Trophoblast cell (in vitro differentiated cells and primary cell): ENCODE measurements around the gene SOBP.

Experiments used
- DNase-seq, 2 donors: peaks; one replicate each; pipeline ENCODE4 v3.0.0-alpha.2; 2016
- H2AFZ ChIP-seq: 2 replicates; pipeline ENCODE4 v1.6.1; 2013; ENCODE audit warnings: low read length, moderate library complexity, mild to moderate bottlenecking; ENCODE audit not compliant: insufficient read depth, poor library complexity
- H2AK5ac ChIP-seq: 2 replicates; pipeline ENCODE4 v1.6.1; 2013; ENCODE audit warnings: mild to moderate bottlenecking, low read length
- H2BK120ac ChIP-seq: 2 replicates; pipeline ENCODE4 v1.6.1; 2013; ENCODE audit warnings: low read length, mild to moderate bottlenecking, moderate library complexity; ENCODE audit not compliant: insufficient read depth, poor library complexity
- H2BK12ac ChIP-seq: 2 replicates; pipeline ENCODE4 v1.6.1; 2013; ENCODE audit warnings: mild to moderate bottlenecking, low read length, moderate library complexity
- H2BK5ac ChIP-seq: 2 replicates; pipeline ENCODE4 v1.6.1; 2013; ENCODE audit warnings: low read length, low read depth, moderate library complexity, mild to moderate bottlenecking; ENCODE audit not compliant: poor library complexity
- H3K14ac ChIP-seq: 2 replicates; pipeline ENCODE4 v1.6.1; 2013; ENCODE audit warnings: mild to moderate bottlenecking, low read length
- H3K18ac ChIP-seq: 2 replicates; pipeline ENCODE4 v1.6.1; 2013; ENCODE audit warnings: mild to moderate bottlenecking, low read length
- H3K23ac ChIP-seq: 2 replicates; pipeline ENCODE4 v1.6.1; 2013; ENCODE audit warnings: low read length
- H3K27ac ChIP-seq: 2 replicates; pipeline ENCODE4 v1.5.1; 2013; ENCODE audit warnings: low read depth, mild to moderate bottlenecking, inconsistent platforms, low read length, moderate library complexity
- H3K27me3 ChIP-seq: 2 replicates; pipeline ENCODE4 v1.6.1; 2013; ENCODE audit warnings: inconsistent platforms, mild to moderate bottlenecking, low read length, moderate library complexity; ENCODE audit not compliant: insufficient read depth
- H3K36me3 ChIP-seq, 2 experiments: 1 replicate in 1 of 2; 2 replicates in 1 of 2; pipeline ENCODE4 v1.6.1; 2013; ENCODE audit warnings: low read length in 2 of 2, mild to moderate bottlenecking in 2 of 2, moderate library complexity in 1 of 2; ENCODE audit not compliant: insufficient read depth in 2 of 2, control insufficient read depth in 1 of 2
- H3K4ac ChIP-seq: 2 replicates; pipeline ENCODE4 v1.6.1; 2013; ENCODE audit warnings: low read depth, mild to moderate bottlenecking, low read length, moderate library complexity
- H3K4me1 ChIP-seq, 2 experiments: 1 replicate in 1 of 2; 2 replicates in 1 of 2; pipeline ENCODE4 v1.6.1; 2013; ENCODE audit warnings: low read length in 2 of 2, mild to moderate bottlenecking in 2 of 2, moderate library complexity in 1 of 2; ENCODE audit not compliant: insufficient read depth in 2 of 2, control insufficient read depth in 1 of 2
- H3K4me2 ChIP-seq: 2 replicates; pipeline ENCODE4 v1.6.1; 2013; ENCODE audit warnings: inconsistent platforms, mild to moderate bottlenecking, low read length, moderate library complexity
- H3K4me3 ChIP-seq: 2 replicates; pipeline ENCODE4 v1.5.1; 2013; ENCODE audit warnings: mild to moderate bottlenecking, low read depth, low read length, inconsistent platforms
- H3K79me1 ChIP-seq: one replicate; pipeline ENCODE4 v1.6.1; 2013; ENCODE audit warnings: low read length
- H3K79me2 ChIP-seq: 2 replicates; pipeline ENCODE4 v1.6.1; 2013; ENCODE audit warnings: low read length, mild to moderate bottlenecking; ENCODE audit not compliant: control insufficient read depth, insufficient read depth, poor library complexity
- H3K9ac ChIP-seq: 2 replicates; pipeline ENCODE4 v1.6.1; 2013; ENCODE audit warnings: mild to moderate bottlenecking, low read length
- H3K9me3 ChIP-seq: 2 replicates; pipeline ENCODE4 v1.6.1; 2013; ENCODE audit warnings: low read depth, mild to moderate bottlenecking, control low read depth, inconsistent platforms, low read length; ENCODE audit not compliant: insufficient read depth
- H4K12ac ChIP-seq: 2 replicates; pipeline ENCODE4 v1.6.1; 2013; ENCODE audit warnings: low read depth, mild to moderate bottlenecking, low read length, moderate library complexity
- H4K8ac ChIP-seq: 2 replicates; pipeline ENCODE4 v1.6.1; 2013; ENCODE audit warnings: low read depth, mild to moderate bottlenecking, low read length, moderate library complexity
- H4K91ac ChIP-seq: one replicate; pipeline ENCODE4 v1.6.1; 2013; ENCODE audit warnings: low read depth, mild to moderate bottlenecking, low read length, moderate library complexity
- WGBS: extraction: QIAGEN DNeasy Blood & Tissue Kit; methylation state at CpG from one replicate; pipeline ENCODE4 v1.1.7; 2013; ENCODE audit warnings: missing lambda C conversion rate; ENCODE audit not compliant: insufficient read length, insufficient coverage; ENCODE audit errors: extremely low coverage; 5-methylcytosine and 5-hydroxymethylcytosine counted together

Gene SOBP

GRCh38 chr6:107673076-107673494 is 183.2 kb downstream of the SOBP start:
- Histone ChIP-seq H3K4ac (no peak overlapping the region), H4K8ac (no peak overlapping the region), H4K91ac (no peak overlapping the region), H3K79me1 (no peaks in the 10 kb centered on the region), H2AK5ac (no peak overlapping the region), H2BK12ac (no peak overlapping the region), H3K36me3 (no peaks in the 10 kb centered on the region), H3K4me3 (no peak overlapping the region), H3K4me2 (no peak overlapping the region), H3K9me3 (no peaks in the 10 kb centered on the region), H3K18ac (no peak overlapping the region), H4K12ac (no peak overlapping the region), H2AFZ (no peak overlapping the region), H3K9ac (no peak overlapping the region), H2BK5ac (no peak overlapping the region), H2BK120ac (no peak overlapping the region), H3K27ac (no peak overlapping the region), H3K79me2 (no peaks in the 10 kb centered on the region), H3K23ac (no peak overlapping the region), H3K14ac (no peak overlapping the region), H3K4me1 (peaks cover 0 to 5% of the 10 kb centered on the region in 2 experiments), H3K27me3 (no peaks in the 10 kb centered on the region)
- DNase-seq = no peak
- no CpG with 5 or more reads among the region's 13 CpGs for WGBS

- no peak overlapping the region for H3K23ac ChIP-seq
- no peak overlapping the region for H3K4me3 ChIP-seq
- H3K4me2 ChIP-seq = peak overlapping the region; percentile 48
- no peak overlapping the region for H2BK5ac ChIP-seq
- H3K18ac ChIP-seq = no peak overlapping the region
- H3K14ac ChIP-seq = no peak overlapping the region
- H2BK120ac ChIP-seq = no peak overlapping the region
- H3K27ac ChIP-seq = no peak overlapping the region
- peak overlapping the region; percentile 42 for H2AFZ ChIP-seq
- no peaks in the 10 kb centered on the region for H3K36me3 ChIP-seq
- H3K9me3 ChIP-seq = no peaks in the 10 kb centered on the region
- WGBS = no CpG with 5 or more reads among the region's 15 CpGs
- no peaks in the 10 kb centered on the region for H3K27me3 ChIP-seq
- H4K8ac ChIP-seq = no peak overlapping the region
- H3K9ac ChIP-seq = peak overlapping the region; percentile 59
- no peak overlapping the region for H4K12ac ChIP-seq
- no peak overlapping the region for H2AK5ac ChIP-seq
- peaks cover 0 to 5% of the 10 kb centered on the region in 2 experiments for H3K4me1 ChIP-seq
- no peak overlapping the region for H2BK12ac ChIP-seq
- H3K79me2 ChIP-seq = no peaks in the 10 kb centered on the region
- DNase-seq = peak; percentile 56 to 84
- H3K4ac ChIP-seq = no peak overlapping the region
- H3K79me1 ChIP-seq = no peaks in the 10 kb centered on the region
- no peak overlapping the region for H4K91ac ChIP-seq
Observed at GRCh38 chr6:107674995-107675738, 185.2 kb downstream of the SOBP start.

- Histone ChIP-seq H3K4me1 (peaks cover 0 to 4% of the 10 kb centered on the region in 2 experiments), H3K4me2 (no peak overlapping the region), H3K4ac (no peak overlapping the region), H2BK12ac (no peak overlapping the region), H3K14ac (no peak overlapping the region), H4K91ac (no peak overlapping the region), H2BK120ac (no peak overlapping the region), H3K79me1 (no peaks in the 10 kb centered on the region), H3K18ac (no peak overlapping the region), H3K9me3 (no peaks in the 10 kb centered on the region), H2AK5ac (no peak overlapping the region), H3K36me3 (no peaks in the 10 kb centered on the region), H4K8ac (no peak overlapping the region), H3K79me2 (no peaks in the 10 kb centered on the region), H3K4me3 (no peak overlapping the region), H3K27me3 (no peaks in the 10 kb centered on the region), H3K9ac (no peak overlapping the region), H2BK5ac (no peak overlapping the region), H2AFZ (no peak overlapping the region), H3K23ac (no peak overlapping the region), H4K12ac (no peak overlapping the region), H3K27ac (no peak overlapping the region)
- no peak for DNase-seq
- WGBS = no CpG with 5 or more reads among the region's 11 CpGs
Observed at GRCh38 chr6:107676042-107676441, 186.1 kb downstream of the SOBP start.

- Histone ChIP-seq H3K27ac (no peak overlapping the region), H4K8ac (no peak overlapping the region), H3K23ac (no peak overlapping the region), H3K4me2 (no peak overlapping the region), H2BK12ac (no peak overlapping the region), H3K14ac (no peak overlapping the region), H4K91ac (no peak overlapping the region), H2AK5ac (no peak overlapping the region), H2BK5ac (no peak overlapping the region), H3K18ac (no peak overlapping the region), H3K4me3 (no peak overlapping the region), H3K79me1 (no peaks in the 10 kb centered on the region), H2AFZ (no peak overlapping the region), H3K4ac (no peak overlapping the region), H3K27me3 (no peaks in the 10 kb centered on the region), H2BK120ac (no peak overlapping the region), H3K79me2 (no peaks in the 10 kb centered on the region), H3K4me1 (peaks cover 0 to 2% of the 10 kb centered on the region in 2 experiments), H3K9me3 (no peaks in the 10 kb centered on the region), H3K9ac (no peak overlapping the region), H4K12ac (no peak overlapping the region), H3K36me3 (no peaks in the 10 kb centered on the region)
- WGBS = no CpG with 5 or more reads among the region's 1 CpG
- no peak for DNase-seq
Observed at GRCh38 chr6:107677399-107677798, 187.5 kb downstream of the SOBP start.
